Spleen (tissue), 7 donors: Measurements from ENCODE around the gene PLXND1.

ENCODE experiments used
- CTCF ChIP-seq, 11 experiments: fragments of 200-600 bp in 7 of 11; fragments of 450-650 bp in 4 of 11; sonication (generic) in 4 of 11; IDR thresholded peaks in 8 of 11; conservative IDR thresholded peaks in 3 of 11; 1 replicate in 7 of 11; 2 replicates in 4 of 11; pipeline versions ENCODE4 v1.4.0 to v1.8.0; 2016 to 2021; ENCODE audit warnings: antibody characterized with exemption in 11 of 11, inconsistent platforms in 4 of 11, mild to moderate bottlenecking in 1 of 11
- POLR2AphosphoS5 ChIP-seq, 3 donors: sonication (generic); formaldehyde crosslinking; IDR thresholded peaks; one replicate each; pipeline ENCODE4 v1.5.1; 2017; ENCODE audit warnings: antibody characterized with exemption in 3 of 3
- donor health status: DM: no; HTN: no; CAD: no; lungs with moderate emphysema.
- donor health status: DM: no; HTN: no; CAD: no.
- donor health status: DM: no; HTN: no; CAD: no.

- no peak for TF ChIP-seq CTCF (IDR thresholded peaks at IDR 0.05 in 8 of 11, conservative IDR thresholded peaks at IDR 0.05 in 3 of 11)
- TF ChIP-seq POLR2AphosphoS5 (IDR thresholded peaks at IDR 0.05), result no peak
Measured at GRCh38 chr3:129602309-129602708, 4.2 kb downstream of the PLXND1 start.
